ENCODE results near the gene VAMP4. TPM values are rescaled to one million over a fixed set of nuclear protein-coding genes. Genes with fewer than 3 reads are reported as not detected.

The VAMP4 gene
- total RNA-seq, 3 donors from 2014 or later, result 9.3 to 15.0 (median 11.1) TPM

- Histone ChIP-seq H3K4me3 (no peak overlapping the region), H3K4me1 (ENCODE audit: low read depth) (peaks cover 18% of the 10 kb centered on the region), H3K36me3 (ENCODE audit: low read depth) (peaks cover 9% of the 10 kb centered on the region), H3K9me3 (no peaks in the 10 kb centered on the region)
- intact Hi-C loops (cut with DNase I, micrococcal nuclease), result no loop called here
- DNase-seq (no peak), ATAC-seq (no peak)
- no peak for TF ChIP-seq CTCF (IDR thresholded peaks at IDR 0.05)
These were observed 43.9 kb upstream of the VAMP4 start for GRCh38 chr1:171785766-171786165.

- no peak for ATAC-seq
- H3K4me3 ChIP-seq, result no peak overlapping the region
- TF ChIP-seq CTCF (IDR thresholded peaks at IDR 0.05), result no peak
- DNase-seq, result no peak
- peaks cover 9% of the 10 kb centered on the region for H3K36me3 ChIP-seq (ENCODE audit: low read depth)
- intact Hi-C loops (cut with DNase I, micrococcal nuclease), result loop anchor here in 1 of 2 donors (5.0 kb wide), 1 partner anchor 42 kb away; the partner anchor contains the start of gene VAMP4
- H3K9me3 ChIP-seq, result no peaks in the 10 kb centered on the region
- peaks cover 22% of the 10 kb centered on the region for H3K4me1 ChIP-seq (ENCODE audit: low read depth)
These were observed 42.9 kb upstream of the VAMP4 start for GRCh38 chr1:171784784-171785183.

GRCh38 chr1:171783816-171784530 is 42.1 kb upstream of the VAMP4 start:
- DNase-seq (no peak), ATAC-seq (no peak)
- H3K4me3 ChIP-seq, result no peak overlapping the region
- TF ChIP-seq CTCF (IDR thresholded peaks at IDR 0.05), result no peak
- intact Hi-C loops (cut with DNase I, micrococcal nuclease), result loop anchor here in 1 of 2 donors (5.0 kb wide), 1 partner anchor 42 kb away; the partner anchor contains the start of gene VAMP4
- H3K36me3 ChIP-seq (ENCODE audit: low read depth), result peaks cover 9% of the 10 kb centered on the region
- H3K4me1 ChIP-seq (ENCODE audit: low read depth), result peaks cover 22% of the 10 kb centered on the region
- no peaks in the 10 kb centered on the region for H3K9me3 ChIP-seq

- ATAC-seq, result peak; percentile 98
- H3K36me3 ChIP-seq (ENCODE audit: low read depth), result no peaks in the 10 kb centered on the region
These were observed 39.5 kb upstream of the VAMP4 start, which contains the start of gene METTL13 for GRCh38 chr1:171781176-171781875. Gene METTL13 (plus strand): TSS chr1:171781660. CDS start chr1:171781968, 308 bp downstream.

More at GRCh38 chr1:171781176-171781875, 39.5 kb upstream of the VAMP4 start, which contains the start of gene METTL13:
- DNase-seq, result peak; percentile 98 to 100 (median 99)
- intact Hi-C loops (cut with DNase I, micrococcal nuclease), result loop anchor here in 1 of 2 donors (5.0 kb wide), 1 partner anchor 39 kb away; the partner anchor contains the start of gene VAMP4
- peak within 1 kb of the TSS; percentile 36 for H3K4me3 ChIP-seq
- TF ChIP-seq CTCF (IDR thresholded peaks at IDR 0.05), result no peak
- peaks cover 22% of the 10 kb centered on the region for H3K4me1 ChIP-seq (ENCODE audit: low read depth)
- H3K9me3 ChIP-seq, result no peaks in the 10 kb centered on the region

All from mucosa of descending colon (tissue), 3 donors.